Natural killer cell (primary cell): ENCODE data around the gene KCP. TPM values are rescaled to one million over a fixed set of nuclear protein-coding genes. Genes with fewer than 3 reads are reported as not detected.

ENCODE experiments used
- ATAC-seq, 3 donors: fragments of 150-1000 bp in 2 of 3; fragments of 200-7000 bp in 1 of 3; cut with Tn5 transposase; 1 replicate in 1 of 3; 2 replicates in 2 of 3; pipeline ENCODE4 v1.10.0; 2021; ENCODE audit warnings: mild to moderate bottlenecking in 2 of 3, moderate library complexity in 2 of 3
- DNase-seq, 2 donors: peaks; one replicate each; pipeline versions ENCODE4 v3.0.0 to v3.0.0-alpha.2; 2013 to 2021; ENCODE audit warnings: mixed read lengths in 1 of 2
- H3K27ac ChIP-seq: one replicate; pipeline ENCODE4 v1.5.1; 2013; ENCODE audit warnings: mild to moderate bottlenecking, low read length
- H3K27me3 ChIP-seq: one replicate; pipeline ENCODE4 v1.6.1; 2013; ENCODE audit warnings: low read length; ENCODE audit not compliant: control insufficient read depth, insufficient read depth
- H3K36me3 ChIP-seq: one replicate; pipeline ENCODE4 v1.6.1; 2013; ENCODE audit warnings: low read length; ENCODE audit not compliant: control insufficient read depth, insufficient read depth
- H3K4me1 ChIP-seq: one replicate; pipeline ENCODE4 v1.6.1; 2013; ENCODE audit warnings: low read length; ENCODE audit not compliant: control insufficient read depth, insufficient read depth
- H3K4me3 ChIP-seq: one replicate; pipeline ENCODE4 v1.5.1; 2013; ENCODE audit warnings: low read length
- H3K9me3 ChIP-seq: one replicate; pipeline ENCODE4 v1.6.1; 2013; ENCODE audit warnings: low read length; ENCODE audit not compliant: control insufficient read depth, insufficient read depth
- H3K27ac Mint-ChIP-seq, 2 donors: one replicate each; pipeline ENCODE4 v1.8.0; 2022; ENCODE audit warnings: mild to moderate bottlenecking in 2 of 2, mixed read lengths in 2 of 2, moderate library complexity in 1 of 2
- H3K27me3 Mint-ChIP-seq, 2 donors: one replicate each; pipeline ENCODE4 v1.8.0; 2022; ENCODE audit warnings: low read depth in 2 of 2, mixed read lengths in 2 of 2
- H3K36me3 Mint-ChIP-seq: one replicate; pipeline ENCODE4 v1.8.0; 2022; ENCODE audit warnings: mixed read lengths
- H3K4me1 Mint-ChIP-seq, 2 donors: one replicate each; pipeline ENCODE4 v1.8.0; 2022; ENCODE audit warnings: mixed read lengths in 2 of 2
- H3K4me3 Mint-ChIP-seq: one replicate; pipeline ENCODE4 v1.8.0; 2022; ENCODE audit warnings: mild to moderate bottlenecking, moderate library complexity, mixed read lengths
- H3K9me3 Mint-ChIP-seq, 2 donors: one replicate each; pipeline ENCODE4 v1.8.0; 2022; ENCODE audit warnings: mixed read lengths in 2 of 2
- CTCF ChIP-seq: fragments of 200-600 bp; IDR thresholded peaks from one replicate; pipeline ENCODE4 v1.8.0; 2022; ENCODE audit warnings: antibody characterized with exemption
- WGBS: methylation state at CpG from one replicate; pipeline ENCODE4 v1.1.7; 2013; ENCODE audit warnings: missing lambda C conversion rate; ENCODE audit not compliant: insufficient coverage; 5-methylcytosine and 5-hydroxymethylcytosine counted together
- intact Hi-C: fragments of 100-400 bp; cut with micrococcal nuclease; formaldehyde crosslinking; loops from one replicate; pipeline ENCODE4 v1.14.2; 2022
- total RNA-seq, 4 donors: library from RNA; stranded (reverse); fragments of 120-200 nt in 1 of 4; gene quantifications; one replicate each; pipeline versions ENCODE4 v1.2.3 to v1.2.4, GENCODE V29; 2013 to 2022

KCP gene
- total RNA-seq, 3 donors from 2014 or later (not counting 1 experiment from before 2014, with no cell fraction given) = 0.49 to 0.95 TPM; not detected in 1

GRCh38 chr7:128941946-128942526 lies 31.5 kb upstream of the KCP start:
- no peaks in the 10 kb centered on the region for H3K27me3 ChIP-seq
- no peak overlapping the region for H3K4me3 ChIP-seq
- intact Hi-C loops = no loop called here
- no peaks in the 10 kb centered on the region for H3K9me3 ChIP-seq
- H3K27ac Mint-ChIP-seq = no peak overlapping the region
- H3K4me3 Mint-ChIP-seq = no peak overlapping the region
- no peak for ATAC-seq
- H3K36me3 Mint-ChIP-seq = no peaks in the 10 kb centered on the region
- H3K9me3 Mint-ChIP-seq = no peaks in the 10 kb centered on the region
- TF ChIP-seq CTCF = no peak
- WGBS = 95% methylated on average over 16 of the region's 16 CpGs
- peaks cover 0 to 6% of the 10 kb centered on the region in 2 donors for H3K27me3 Mint-ChIP-seq
- H3K36me3 ChIP-seq = peaks cover 13% of the 10 kb centered on the region
- peaks cover 29 to 35% of the 10 kb centered on the region in 2 donors for H3K4me1 Mint-ChIP-seq
- H3K4me1 ChIP-seq = peaks cover 43% of the 10 kb centered on the region
- no peak overlapping the region for H3K27ac ChIP-seq
- no peak for DNase-seq

GRCh38 chr7:128941323-128941890 lies 30.9 kb upstream of the KCP start:
- no peaks in the 10 kb centered on the region for H3K9me3 Mint-ChIP-seq
- DNase-seq (no peak), ATAC-seq (no peak)
- H3K4me3 Mint-ChIP-seq = peak overlapping the region; percentile 84
- 69% methylated on average over 14 of the region's 15 CpGs for WGBS
- peak overlapping the region; percentile 79 for H3K27ac ChIP-seq
- no peaks in the 10 kb centered on the region for H3K9me3 ChIP-seq
- H3K27me3 ChIP-seq = no peaks in the 10 kb centered on the region
- no peak for TF ChIP-seq CTCF
- peaks cover 33 to 39% of the 10 kb centered on the region in 2 donors for H3K4me1 Mint-ChIP-seq
- H3K27me3 Mint-ChIP-seq = peaks cover 0 to 9% of the 10 kb centered on the region in 2 donors
- no peaks in the 10 kb centered on the region for H3K36me3 Mint-ChIP-seq
- intact Hi-C loops = no loop called here
- no peak overlapping the region for H3K4me3 ChIP-seq
- H3K4me1 ChIP-seq = peaks cover 43% of the 10 kb centered on the region
- peaks cover 10% of the 10 kb centered on the region for H3K36me3 ChIP-seq
- H3K27ac Mint-ChIP-seq = peak overlapping the region; percentile 75 to 93

- DNase-seq (peak in 1 of 2 donors; percentile 34), ATAC-seq (peak; percentile 64 to 75 (median 69))
- H3K9me3 Mint-ChIP-seq = no peaks in the 10 kb centered on the region
- no peak for TF ChIP-seq CTCF
- H3K27ac Mint-ChIP-seq = peak overlapping the region; percentile 75 to 93
- 16% methylated on average over 20 of the region's 20 CpGs for WGBS
- peaks cover 33 to 39% of the 10 kb centered on the region in 2 donors for H3K4me1 Mint-ChIP-seq
- Histone ChIP-seq H3K27ac (peak overlapping the region; percentile 79), H3K4me3 (peak overlapping the region; percentile 29), H3K27me3 (no peaks in the 10 kb centered on the region), H3K4me1 (peaks cover 43% of the 10 kb centered on the region), H3K9me3 (no peaks in the 10 kb centered on the region), H3K36me3 (peaks cover 5% of the 10 kb centered on the region)
- intact Hi-C loops = no loop called here
- H3K36me3 Mint-ChIP-seq = no peaks in the 10 kb centered on the region
- H3K27me3 Mint-ChIP-seq = peaks cover 0 to 9% of the 10 kb centered on the region in 2 donors
- H3K4me3 Mint-ChIP-seq = peak overlapping the region; percentile 84
These were observed 30.2 kb upstream of the KCP start for GRCh38 chr7:128940494-128941322.
